HCT116 (cell line): ENCODE results near the gene UPK1B. TPM values are rescaled to one million over a fixed set of nuclear protein-coding genes. Genes with fewer than 3 reads are reported as not detected.

Experiments used
- ATAC-seq: fragments of 200-7000 bp; cut with Tn5 transposase; 2 replicates; pipeline ENCODE4 v1.9.1; 2020; ENCODE audit warnings: mild to moderate bottlenecking, moderate library complexity
- BruUV-seq: library from RNA; stranded (reverse); fragments of 400-500 nt; replicated peaks from 2 replicates; lab custom pipeline; 2021; lab: Mats Ljungman, UMichigan
- CTCF ChIA-PET: fragments of 300-600 bp; sonication (Branson Sonifier 250); formaldehyde crosslinking; loops from one replicate; lab custom pipeline; 2021; ENCODE audit warnings: antibody characterized with exemption; lab: Charles Lee
- POLR2A ChIA-PET: fragments of 300-600, 350-600 bp; sonication (Branson Sonifier 250); formaldehyde crosslinking; loops from one replicate; lab custom pipeline; 2021; ENCODE audit warnings: antibody characterized with exemption; lab: Charles Lee
- RAD21 ChIA-PET, 2 experiments: fragments of 300-600 bp; sonication (Branson Sonifier 250); formaldehyde crosslinking; loops; one replicate each; lab custom pipeline; 2023; ENCODE audit warnings: low total read pairs in 2 of 2; ENCODE audit not compliant: uncharacterized antibody in 2 of 2, unreplicated experiment in 2 of 2, low non-redundant PET in 1 of 2; lab: Charles Lee
- DNase-seq: peaks from one replicate; pipeline ENCODE4 v3.0.0-alpha.2; 2010; ENCODE audit warnings: low read depth, low spot score
- H2AFZ ChIP-seq: fragments of 200-600 bp; shearing (Covaris generic), sonication (generic); 2 replicates; pipeline ENCODE4 v1.6.1; 2017; ENCODE audit warnings: low read depth, mixed run types, mixed read lengths, antibody characterized with exemption, low read length; ENCODE audit not compliant: poor library complexity, severe bottlenecking
- H3K27ac ChIP-seq: 2 replicates; pipeline ENCODE4 v1.5.1; 2012; ENCODE audit warnings: low read depth, low read length
- H3K27me3 ChIP-seq: fragments of 200-600 bp; sonication (generic); 2 replicates; pipeline ENCODE4 v1.6.1; 2016; ENCODE audit warnings: mixed run types, low read length, mixed read lengths; ENCODE audit not compliant: insufficient read depth
- H3K36me3 ChIP-seq, 2 experiments: fragments of 200-500 bp in 1 of 2; fragments of 200-600 bp in 1 of 2; sonication (Bioruptor generic) in 1 of 2; sonication (generic) in 1 of 2; 2 replicates each; pipeline versions ENCODE4 v1.5.1 to v1.6.1; 2014 to 2016; ENCODE audit warnings: low read length in 2 of 2, inconsistent platforms in 1 of 2, mixed read lengths in 1 of 2, mixed run types in 1 of 2; ENCODE audit not compliant: insufficient read depth in 2 of 2, control insufficient read depth in 1 of 2
- H3K4me1 ChIP-seq, 2 experiments: fragments of 200-600 bp in 1 of 2; sonication (generic) in 1 of 2; 2 replicates each; pipeline versions ENCODE4 v1.5.1 to v1.6.1; 2012 to 2017; ENCODE audit warnings: low read length in 2 of 2, inconsistent platforms in 1 of 2, mild to moderate bottlenecking in 1 of 2, mixed read lengths in 1 of 2, mixed run types in 1 of 2, moderate library complexity in 1 of 2; ENCODE audit not compliant: insufficient read depth in 2 of 2, control insufficient read depth in 1 of 2
- H3K4me2 ChIP-seq: fragments of 200-600 bp; sonication (generic); 2 replicates; pipeline ENCODE4 v1.6.1; 2017; ENCODE audit warnings: mixed run types, low read length, mixed read lengths
- H3K4me3 ChIP-seq, 2 experiments: fragments of 200-600 bp in 1 of 2; sonication (generic) in 1 of 2; replicated peaks in 1 of 2; 2 replicates each; pipeline ENCODE4 v1.5.1; 2011 to 2016; ENCODE audit warnings: low read length in 2 of 2, control low read depth in 1 of 2, low read depth in 1 of 2, mild to moderate bottlenecking in 1 of 2, mixed read lengths in 1 of 2, mixed run types in 1 of 2
- H3K79me2 ChIP-seq: fragments of 200-600 bp; sonication (generic); 2 replicates; pipeline ENCODE4 v1.6.1; 2017; ENCODE audit warnings: mild to moderate bottlenecking, mixed run types, low read length, moderate library complexity, mixed read lengths; ENCODE audit not compliant: insufficient read depth
- H3K9ac ChIP-seq: fragments of 200-600 bp; sonication (generic); 2 replicates; pipeline ENCODE4 v1.6.1; 2016; ENCODE audit warnings: low read length, mixed read lengths
- H3K9me2 ChIP-seq: fragments of 200-600 bp; sonication (generic), shearing (Covaris generic); 2 replicates; pipeline ENCODE4 v1.6.1; 2017; ENCODE audit warnings: mixed run types, mild to moderate bottlenecking, moderate library complexity; ENCODE audit not compliant: insufficient read depth
- H3K9me3 ChIP-seq, 2 experiments: fragments of 200-500 bp in 1 of 2; fragments of 200-600 bp in 1 of 2; sonication (Bioruptor generic) in 1 of 2; sonication (generic) in 1 of 2; 2 replicates each; pipeline ENCODE4 v1.6.1; 2014 to 2017; ENCODE audit warnings: low read length in 2 of 2, mixed read lengths in 2 of 2, inconsistent platforms in 1 of 2, low read depth in 1 of 2, mild to moderate bottlenecking in 1 of 2, mixed run types in 1 of 2, moderate library complexity in 1 of 2; ENCODE audit not compliant: control insufficient read depth in 1 of 2, insufficient read depth in 1 of 2
- H4K20me1 ChIP-seq: fragments of 200-600 bp; sonication (generic), shearing (Covaris generic); 2 replicates; pipeline ENCODE4 v1.6.1; 2017; ENCODE audit warnings: mixed run types, mild to moderate bottlenecking, moderate library complexity; ENCODE audit not compliant: insufficient read depth
- EGR1 ChIP-seq: IDR thresholded peaks from 2 replicates; pipeline ENCODE4 v1.6.1; 2012; ENCODE audit warnings: low read depth
- ELF1 ChIP-seq: IDR thresholded peaks from 2 replicates; pipeline ENCODE4 v1.6.1; 2012; ENCODE audit warnings: low read depth, borderline replicate concordance
- EZH2phosphoT487 ChIP-seq: fragments of 200-600 bp; IDR thresholded peaks from 2 replicates; pipeline ENCODE4 v1.6.1; 2018; ENCODE audit warnings: antibody characterized with exemption, borderline replicate concordance
- FOSL1 ChIP-seq: IDR thresholded peaks from 2 replicates; pipeline ENCODE4 v1.6.1; 2012; ENCODE audit warnings: low read depth
- POLR2A ChIP-seq: IDR thresholded peaks from 2 replicates; pipeline ENCODE4 v1.7.0; 2011; ENCODE audit warnings: borderline replicate concordance; ENCODE audit not compliant: insufficient read depth, insufficient read length; ENCODE audit errors: extremely low read depth
- YY1 ChIP-seq: IDR thresholded peaks from 2 replicates; pipeline ENCODE4 v1.6.1; 2011; ENCODE audit warnings: low read length, low read depth, moderate library complexity, mild to moderate bottlenecking; ENCODE audit not compliant: insufficient replicate concordance; ENCODE audit errors: extremely low read depth
- intact Hi-C: fragments of 100-400 bp; cut with micrococcal nuclease; formaldehyde crosslinking; loops from 2 replicates; pipeline ENCODE4 v1.10.0; 2022
- total RNA-seq: library from RNA; stranded (reverse); gene quantifications from one replicate; pipeline ENCODE4 v1.2.1, GENCODE V29; 2021; ENCODE audit not compliant: unreplicated experiment
- TF ChIP-seq, protein P1 (sequence below): IDR thresholded peaks from 2 replicates; pipeline ENCODE4 v1.6.1; 2012

The UPK1B gene
- total RNA-seq, 1 experiment from 2014 or later = not detected

DNA sequence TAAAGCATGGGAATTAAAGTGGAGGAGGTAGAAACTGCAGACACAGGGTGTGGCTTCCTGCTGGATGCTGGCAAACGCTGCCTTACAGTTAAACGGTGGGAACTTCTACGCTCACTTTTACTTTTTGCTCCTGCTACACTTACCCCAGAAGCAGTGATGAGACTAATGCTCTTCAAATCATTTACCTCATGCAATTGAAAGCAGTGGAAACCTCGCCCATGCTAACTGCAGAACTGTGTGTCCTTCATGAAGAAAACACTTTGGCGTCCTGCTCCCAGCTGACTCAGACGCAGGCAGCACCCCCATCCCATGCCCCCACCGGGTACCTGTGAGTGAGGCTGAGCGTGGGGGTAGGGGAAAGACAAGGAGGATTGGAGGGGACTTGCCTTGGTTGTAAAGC, 31.8 kb downstream of the UPK1B start:
- no peaks in the 10 kb centered on the region for H3K79me2 ChIP-seq
- no peak overlapping the region for H3K4me2 ChIP-seq
- no TSS peak for BruUV-seq
- H3K27me3 ChIP-seq = no peaks in the 10 kb centered on the region
- POLR2A ChIA-PET = no interaction called here
- TF ChIP-seq YY1 (no peak), POLR2A (no peak)
- TF ChIP-seq, all 23 proteins: peak for 0
- intact Hi-C loops = no loop called here
- ChIA-PET CTCF (no interaction called here), RAD21 (no interaction called here)
- H3K27ac ChIP-seq = no peak overlapping the region
- no peak overlapping the region for H3K9ac ChIP-seq
- H3K36me3 ChIP-seq = no peaks in the 10 kb centered on the region
- H4K20me1 ChIP-seq = no peaks in the 10 kb centered on the region
- H3K9me3 ChIP-seq = no peaks in the 10 kb centered on the region
- no peak overlapping the region for H3K4me3 ChIP-seq
- H2AFZ ChIP-seq = no peak overlapping the region
- H3K9me2 ChIP-seq = no peaks in the 10 kb centered on the region
- DNase-seq (no peak), ATAC-seq (no peak)
- H3K4me1 ChIP-seq = no peaks in the 10 kb centered on the region

DNA sequence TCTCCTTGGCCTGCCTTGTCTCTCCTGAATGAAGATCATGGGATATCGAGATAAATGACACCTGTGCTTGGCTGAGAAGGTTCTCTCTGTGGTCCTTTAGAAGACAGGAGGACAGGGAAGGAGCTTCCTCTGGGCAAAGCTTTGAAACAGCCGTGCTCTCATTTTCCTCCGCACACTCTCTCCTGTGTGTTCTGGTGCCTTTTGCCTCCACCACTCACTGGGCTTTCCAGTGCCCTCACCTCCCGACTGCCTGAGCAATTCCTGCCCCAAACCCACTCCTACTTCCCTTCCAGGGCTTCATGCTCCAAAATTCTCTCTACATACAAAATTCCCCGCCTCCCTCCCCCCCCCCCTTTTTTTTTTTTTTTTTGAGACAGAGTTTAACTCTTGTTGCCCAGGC, 32.3 kb downstream of the UPK1B start:
- no peaks in the 10 kb centered on the region for H4K20me1 ChIP-seq
- no peaks in the 10 kb centered on the region for H3K9me3 ChIP-seq
- intact Hi-C loops = no loop called here
- TF ChIP-seq FOSL1 (no peak), EGR1 (no peak), EZH2phosphoT487 (no peak), ELF1 (no peak)
- TF ChIP-seq, protein P1, sequence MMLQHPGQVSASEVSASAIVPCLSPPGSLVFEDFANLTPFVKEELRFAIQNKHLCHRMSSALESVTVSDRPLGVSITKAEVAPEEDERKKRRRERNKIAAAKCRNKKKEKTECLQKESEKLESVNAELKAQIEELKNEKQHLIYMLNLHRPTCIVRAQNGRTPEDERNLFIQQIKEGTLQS = no peak
- H3K36me3 ChIP-seq = no peaks in the 10 kb centered on the region
- no peak overlapping the region for H2AFZ ChIP-seq
- ATAC-seq (no peak), DNase-seq (no peak)
- CTCF ChIA-PET = no interaction called here
- BruUV-seq = no TSS peak
- H3K4me1 ChIP-seq = no peaks in the 10 kb centered on the region
- POLR2A ChIA-PET = no interaction called here
- no peak overlapping the region for H3K27ac ChIP-seq
- RAD21 ChIA-PET = no interaction called here
- no peaks in the 10 kb centered on the region for H3K27me3 ChIP-seq
- no peak overlapping the region for H3K4me2 ChIP-seq
- no peaks in the 10 kb centered on the region for H3K79me2 ChIP-seq
- H3K9ac ChIP-seq = no peak overlapping the region
- no peaks in the 10 kb centered on the region for H3K9me2 ChIP-seq
- no peak overlapping the region for H3K4me3 ChIP-seq
